Stimulated activated CD4-positive, alpha-beta T cell treated with anti-CD3 and anti-CD28 coated beads, Interleukin-1b, Interleukin-23, amount 100 ng/mL, for 4 hours (primary cell): ENCODE results near the gene RGS17.

Source experiments
- DNase-seq, 2 donors: peaks; one replicate each; pipeline ENCODE4 v3.0.0-alpha.2; 2020; ENCODE audit warnings: low read depth in 2 of 2

The RGS17 gene

GRCh38 chr6:153084393-153084792, 46.7 kb downstream of the RGS17 start:
- DNase-seq: no peak

- no peak for DNase-seq
Measured at GRCh38 chr6:153083869-153084268, 47.2 kb downstream of the RGS17 start.

- DNase-seq: no peak
Measured at GRCh38 chr6:153081914-153082313, 49.2 kb downstream of the RGS17 start.

GRCh38 chr6:153076431-153076830, 54.7 kb downstream of the RGS17 start:
- DNase-seq: no peak

- no peak for DNase-seq
Measured at GRCh38 chr6:153074761-153075160, 56.3 kb downstream of the RGS17 start.

- DNase-seq: no peak
Measured at GRCh38 chr6:153073841-153074240, 57.2 kb downstream of the RGS17 start.

- no peak for DNase-seq
Measured at GRCh38 chr6:153070756-153071155, 60.3 kb downstream of the RGS17 start.

- no peak for DNase-seq
Measured at GRCh38 chr6:153069897-153070296, 61.2 kb downstream of the RGS17 start.

- no peak for DNase-seq
Measured at GRCh38 chr6:153065222-153065621, 65.9 kb downstream of the RGS17 start.

GRCh38 chr6:153063936-153064335, 67.1 kb downstream of the RGS17 start:
- no peak for DNase-seq

GRCh38 chr6:153062516-153062915, 68.6 kb downstream of the RGS17 start:
- DNase-seq: no peak

GRCh38 chr6:153059757-153060156, 71.3 kb downstream of the RGS17 start:
- no peak for DNase-seq

GRCh38 chr6:153059311-153059710, 71.8 kb downstream of the RGS17 start:
- DNase-seq: no peak

- no peak for DNase-seq
Measured at GRCh38 chr6:153058909-153059308, 72.2 kb downstream of the RGS17 start.

GRCh38 chr6:153058291-153058690, 72.8 kb downstream of the RGS17 start:
- no peak for DNase-seq

GRCh38 chr6:153056308-153056707, 74.8 kb downstream of the RGS17 start:
- no peak for DNase-seq

GRCh38 chr6:153051801-153052200, 79.3 kb downstream of the RGS17 start:
- no peak for DNase-seq

- DNase-seq: no peak
Measured at GRCh38 chr6:153048631-153049030, 82.5 kb downstream of the RGS17 start.

GRCh38 chr6:153047386-153047785, 83.7 kb downstream of the RGS17 start:
- no peak for DNase-seq

GRCh38 chr6:153045271-153045670, 85.8 kb downstream of the RGS17 start:
- no peak for DNase-seq

GRCh38 chr6:153044295-153044694, 86.8 kb downstream of the RGS17 start:
- DNase-seq: no peak

GRCh38 chr6:153043719-153044118, 87.4 kb downstream of the RGS17 start:
- DNase-seq: no peak

- no peak for DNase-seq
Measured at GRCh38 chr6:153038378-153039057, 92.6 kb downstream of the RGS17 start.

GRCh38 chr6:153034139-153034538, 96.9 kb downstream of the RGS17 start:
- DNase-seq: no peak
